EL (cell line): ENCODE results near the gene ADAR.

Experiments
- DNase-seq: peaks from one replicate; pipeline ENCODE4 v3.0.0-alpha.2; 2016

The ADAR gene

DNA sequence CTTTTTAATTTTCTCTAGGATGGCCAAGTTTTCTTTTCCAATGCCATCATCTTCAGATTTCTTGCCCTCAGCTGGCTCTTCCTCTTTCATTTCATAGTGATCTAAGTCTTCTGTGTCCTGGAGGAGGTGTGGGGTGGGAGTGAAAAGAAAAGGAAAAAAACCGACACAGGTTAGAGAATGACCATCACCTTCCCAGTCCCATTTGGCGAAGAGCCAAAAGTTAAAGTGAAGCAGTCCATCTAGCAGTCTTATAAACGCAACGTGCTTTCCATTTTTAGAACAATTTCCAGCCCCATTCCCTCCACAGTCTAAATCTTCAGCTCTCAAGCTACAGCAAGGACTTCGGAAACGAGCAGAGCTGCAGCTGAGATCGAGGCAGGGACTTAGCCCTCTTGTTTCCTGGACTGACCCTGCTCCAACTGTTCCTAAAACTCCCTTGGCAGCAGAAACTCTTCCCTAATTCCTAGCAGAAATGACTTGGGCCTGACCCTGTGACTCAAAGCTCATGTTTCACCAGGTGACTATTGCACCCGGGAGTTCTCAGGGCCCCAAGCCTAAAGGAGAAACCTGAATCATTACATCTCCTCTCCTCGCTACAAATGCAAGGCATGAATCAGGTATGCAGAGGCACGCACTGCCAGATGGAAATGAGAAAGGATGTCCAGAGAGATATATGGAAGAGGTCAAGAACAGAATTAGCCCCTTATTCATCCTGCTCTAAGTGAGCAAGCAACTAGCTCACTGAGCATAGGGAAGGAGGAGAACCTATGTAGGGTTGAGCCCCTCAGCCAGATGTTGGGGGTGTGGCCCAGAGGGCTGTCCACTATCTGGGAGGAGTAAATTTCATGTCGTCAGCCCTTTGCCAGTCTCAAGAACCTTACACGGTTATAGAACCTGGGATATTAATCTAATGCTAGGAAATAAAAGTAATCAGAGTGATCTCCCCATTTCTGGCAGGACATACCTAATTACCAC, 54.6 kb downstream of the ADAR start:
- DNase-seq, result no peak

DNA sequence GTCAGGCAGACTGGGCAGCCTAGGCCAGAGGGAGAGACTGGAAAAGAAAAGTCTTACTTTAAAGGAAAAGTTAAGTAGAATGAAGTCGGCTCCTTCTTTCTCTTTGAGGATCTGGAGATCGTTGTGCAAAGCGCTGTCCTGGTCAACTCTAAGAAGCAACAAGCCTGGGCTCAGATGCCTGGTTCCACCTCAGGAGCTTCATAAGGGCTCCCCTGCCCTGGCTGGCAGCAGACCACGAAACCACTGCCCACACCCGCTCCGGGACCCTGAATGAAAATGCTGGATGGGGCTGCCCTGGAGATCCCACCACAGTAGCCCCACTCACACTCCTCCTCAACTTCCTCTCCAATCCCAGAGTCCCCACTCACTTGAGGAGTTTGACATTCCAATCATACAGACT, 56.0 kb downstream of the ADAR start:
- no peak for DNase-seq

DNA sequence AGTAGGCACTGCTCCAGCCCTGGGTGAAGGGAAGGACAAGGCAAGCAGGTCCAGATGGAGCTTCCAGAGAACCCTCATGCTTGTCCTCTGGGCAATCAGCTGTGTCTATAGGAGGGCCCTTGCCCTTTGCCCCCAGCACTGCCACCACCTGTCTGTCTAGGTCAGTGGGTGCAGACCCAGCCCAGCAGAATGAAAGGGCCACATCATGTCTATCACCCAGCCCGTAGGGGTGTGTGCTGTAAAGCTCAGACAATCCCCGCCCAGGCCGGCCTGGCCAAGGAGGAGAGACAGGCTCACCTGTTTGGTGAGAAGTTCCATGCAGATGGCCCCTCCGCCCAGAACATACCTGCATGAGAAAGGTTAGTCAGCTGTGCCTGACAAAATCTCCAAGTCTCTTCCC, 56.5 kb downstream of the ADAR start:
- no peak for DNase-seq

DNA sequence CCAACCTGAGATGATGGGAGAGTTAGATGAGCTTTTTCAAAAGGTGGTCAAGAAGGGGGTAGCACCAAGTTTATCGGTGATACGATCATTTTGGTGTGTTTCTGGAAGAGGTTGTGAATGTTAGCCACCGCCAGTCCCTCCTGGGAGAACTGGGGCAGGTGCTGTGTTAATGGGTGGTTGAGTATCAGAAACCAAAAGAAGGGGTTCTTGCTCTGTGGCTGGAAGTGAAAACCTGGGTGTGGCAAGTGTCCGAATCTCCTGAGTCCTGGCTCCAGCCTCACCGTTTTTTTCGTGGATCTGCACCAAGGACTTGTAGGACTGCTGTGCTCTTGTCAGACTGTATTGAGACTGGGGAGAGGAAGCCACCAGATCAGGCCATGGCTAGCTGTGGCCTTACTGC, 57.3 kb downstream of the ADAR start:
- no peak for DNase-seq

DNA sequence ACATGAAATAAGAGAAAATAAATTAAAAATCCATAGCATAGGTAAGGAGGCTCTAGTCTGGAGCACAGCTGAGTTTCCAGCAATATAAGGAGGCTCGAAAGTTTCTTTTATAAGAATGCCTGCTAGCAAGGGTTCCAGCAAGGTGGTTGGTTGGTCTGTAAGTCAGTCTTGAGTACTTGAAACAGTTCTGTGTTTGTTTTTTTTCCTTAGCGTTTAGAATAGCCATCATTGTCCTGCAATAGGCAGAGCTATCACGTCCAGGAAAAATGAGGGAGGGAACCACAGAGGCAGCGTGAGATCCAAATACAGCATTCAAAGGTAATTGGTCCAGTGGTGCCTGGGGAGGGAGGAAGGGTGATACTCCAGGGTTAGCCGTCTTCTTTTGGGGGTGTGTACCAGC, 57.9 kb downstream of the ADAR start:
- no peak for DNase-seq

DNA sequence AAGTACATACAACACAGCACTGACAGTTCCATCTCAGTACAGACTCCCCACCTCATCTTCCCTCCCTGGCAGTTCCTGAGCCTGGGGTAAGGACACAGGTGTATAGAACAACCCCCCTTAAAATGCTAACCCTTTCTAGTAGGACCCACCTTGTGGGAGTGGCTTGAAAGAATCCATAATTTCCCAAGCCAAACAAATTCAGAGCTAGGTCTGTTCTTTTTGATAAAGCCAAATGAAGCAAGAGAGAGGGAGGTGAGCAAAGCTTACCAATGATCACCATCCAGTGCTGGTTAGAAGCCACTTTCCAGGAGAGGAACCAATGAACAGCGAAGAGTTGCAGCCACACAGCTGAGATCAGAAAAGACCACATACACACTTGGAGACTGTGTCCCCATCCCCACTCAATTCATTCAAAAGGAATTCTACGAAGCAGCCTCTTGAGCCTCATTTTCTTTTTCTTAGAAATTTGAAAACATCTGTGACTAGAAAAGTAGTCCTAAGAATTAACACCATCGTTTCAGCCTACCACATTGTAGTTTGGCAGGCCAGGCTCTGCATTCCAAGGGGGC, 58.7 kb downstream of the ADAR start:
- DNase-seq, result no peak

DNA sequence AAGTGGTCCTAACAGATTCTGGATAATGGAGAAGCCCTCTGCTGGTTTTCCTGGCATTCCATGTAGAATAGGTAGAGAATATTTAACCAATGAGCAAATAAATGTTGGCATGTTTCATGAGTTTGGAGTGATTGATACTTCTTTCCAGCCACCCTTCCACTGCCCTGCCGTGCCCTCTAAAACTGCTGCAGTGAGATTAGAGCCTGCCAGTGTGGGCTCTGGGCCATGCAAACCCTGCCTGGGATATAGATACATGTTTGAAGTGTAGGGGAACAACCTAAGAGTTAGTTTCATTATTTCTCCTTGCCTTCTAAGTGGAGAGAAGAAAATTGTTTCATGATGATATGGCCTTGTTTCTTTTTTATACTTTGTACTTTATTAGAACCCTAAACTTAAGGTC, 60.0 kb downstream of the ADAR start:
- DNase-seq, result no peak

DNA sequence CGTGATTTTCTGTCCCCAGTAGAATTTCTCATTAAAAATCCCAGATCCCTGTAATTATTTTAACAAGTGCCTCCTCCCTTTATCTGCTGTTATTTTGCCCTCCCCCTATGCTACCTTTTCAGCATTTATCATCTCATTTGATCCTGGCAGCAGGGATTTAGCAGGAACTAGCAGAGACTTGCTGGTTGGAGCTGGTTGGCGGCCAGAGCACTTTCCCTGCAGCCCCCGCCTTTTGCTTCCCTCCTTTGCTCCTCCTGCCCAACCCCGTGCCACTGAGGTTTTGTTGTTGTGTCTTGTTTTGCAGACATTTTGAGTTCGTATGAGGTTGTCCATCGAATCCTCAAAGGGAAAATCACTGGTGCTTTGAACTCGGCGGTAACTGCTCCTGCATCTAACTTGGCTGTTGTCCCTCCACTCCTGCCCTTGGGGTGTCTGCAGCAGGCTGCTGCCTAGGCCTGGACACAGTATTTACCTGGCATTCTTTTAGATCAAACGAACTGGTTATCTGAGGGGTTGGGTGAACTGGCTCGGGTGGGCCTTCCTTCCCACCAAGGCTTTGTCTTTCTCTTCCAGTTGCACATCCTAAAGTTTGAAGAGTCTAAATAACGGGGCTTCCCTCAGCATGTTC, 60.8 kb downstream of the ADAR start:
- DNase-seq, result no peak

DNA sequence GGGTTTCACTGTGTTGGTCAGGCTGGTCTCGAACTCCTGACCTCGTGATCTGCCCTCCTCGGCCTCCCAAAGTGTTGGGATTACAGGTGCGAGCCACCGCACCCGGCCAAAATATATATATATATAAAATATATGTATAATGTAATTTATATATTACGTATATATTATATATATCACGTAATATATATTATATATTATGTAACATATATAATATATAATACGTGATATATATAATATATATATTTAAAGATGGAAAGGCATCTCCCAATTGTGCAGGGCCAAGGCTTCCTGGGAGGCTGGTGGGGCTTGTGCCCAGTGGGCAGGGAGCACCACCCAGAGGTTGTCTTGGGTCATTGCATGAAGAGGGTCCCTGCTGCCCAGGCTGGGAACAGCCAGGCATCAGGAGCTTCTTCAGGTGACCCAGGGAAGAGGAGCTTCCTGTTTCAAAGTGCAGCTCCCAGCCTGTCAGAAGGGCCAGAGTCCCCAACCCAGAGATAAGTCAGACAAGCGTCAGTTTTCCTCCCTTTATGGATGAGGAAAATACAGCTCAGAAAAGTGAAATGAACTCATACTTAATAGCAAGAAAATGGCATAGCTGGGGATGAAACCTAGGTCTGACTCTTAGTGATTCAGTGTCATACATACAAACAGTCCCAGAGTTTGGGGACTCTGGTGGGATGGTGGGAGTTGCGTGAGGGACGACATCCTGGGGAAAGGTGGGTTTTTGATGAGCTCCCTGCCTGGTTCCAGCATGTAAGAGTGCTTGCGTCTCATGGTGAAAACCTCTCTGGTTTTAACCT, 61.5 kb downstream of the ADAR start:
- DNase-seq, result peak; percentile 60

DNA sequence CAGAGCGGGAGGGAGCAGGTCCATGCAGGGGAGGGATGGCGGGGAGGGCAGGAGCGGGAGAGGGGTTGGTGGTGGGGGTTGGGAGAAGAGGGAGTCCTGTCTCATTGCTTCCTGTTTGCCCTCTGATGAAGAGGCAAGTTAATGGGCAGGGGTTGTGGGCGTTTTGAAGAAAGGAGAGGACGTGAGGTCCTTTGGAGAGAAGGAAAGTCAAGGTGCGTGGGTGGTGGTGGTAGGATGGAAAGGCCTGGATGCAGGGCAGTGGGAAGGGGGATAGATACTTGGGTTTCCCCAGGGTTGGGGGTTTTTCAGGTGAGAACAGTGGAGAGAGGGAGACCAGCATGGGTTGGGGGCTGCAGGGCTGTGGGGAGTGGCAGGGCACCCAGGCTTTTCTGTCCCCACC, 66.8 kb downstream of the ADAR start:
- DNase-seq, result no peak

DNA sequence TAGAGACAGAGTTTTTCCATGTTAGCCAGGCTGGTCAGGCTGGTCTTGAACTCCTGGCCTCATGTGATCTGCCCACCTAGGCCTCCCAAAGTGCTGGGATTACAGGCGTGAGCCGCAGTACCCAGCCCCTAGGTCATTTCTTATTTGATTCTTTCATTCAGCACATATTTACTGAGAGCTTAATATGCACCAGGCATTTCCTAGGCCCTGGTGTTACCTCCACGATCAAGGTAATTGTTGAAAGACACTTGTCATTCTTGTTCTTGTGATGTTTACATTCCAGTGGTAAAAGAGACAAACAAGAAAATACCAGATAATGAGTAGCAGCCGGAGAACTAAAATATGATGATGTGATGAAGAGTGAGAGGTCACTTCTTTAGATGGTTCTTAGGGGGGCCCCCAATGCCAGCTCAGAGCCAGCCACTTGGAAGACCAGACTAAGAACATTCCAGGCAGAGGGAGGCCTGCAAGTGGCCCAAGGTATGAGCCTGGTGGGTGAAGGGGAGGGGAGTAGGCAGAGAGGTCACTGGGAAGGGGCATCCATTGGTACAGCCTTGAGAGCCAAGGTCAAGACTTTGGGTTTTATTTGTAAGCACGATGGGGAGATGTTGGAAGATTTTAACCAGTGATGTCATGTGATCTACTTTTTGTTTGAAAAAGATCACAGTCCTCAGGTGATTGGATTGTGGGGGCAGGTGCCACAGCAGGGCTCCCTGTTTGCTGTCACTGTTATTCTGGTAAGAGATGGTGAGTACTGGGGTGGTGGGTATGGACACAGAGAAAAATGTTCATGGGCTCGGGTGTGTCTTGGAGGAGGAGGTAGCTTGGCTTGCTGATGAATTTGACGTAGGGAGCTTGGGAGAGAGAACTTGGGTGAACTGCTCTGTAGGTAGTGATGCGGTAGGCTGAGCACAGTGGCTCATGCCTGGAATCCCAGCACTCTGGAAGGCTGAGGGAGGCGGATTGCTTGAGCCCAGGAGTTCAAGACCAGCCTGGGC, 68.2 kb downstream of the ADAR start:
- no peak for DNase-seq

DNA sequence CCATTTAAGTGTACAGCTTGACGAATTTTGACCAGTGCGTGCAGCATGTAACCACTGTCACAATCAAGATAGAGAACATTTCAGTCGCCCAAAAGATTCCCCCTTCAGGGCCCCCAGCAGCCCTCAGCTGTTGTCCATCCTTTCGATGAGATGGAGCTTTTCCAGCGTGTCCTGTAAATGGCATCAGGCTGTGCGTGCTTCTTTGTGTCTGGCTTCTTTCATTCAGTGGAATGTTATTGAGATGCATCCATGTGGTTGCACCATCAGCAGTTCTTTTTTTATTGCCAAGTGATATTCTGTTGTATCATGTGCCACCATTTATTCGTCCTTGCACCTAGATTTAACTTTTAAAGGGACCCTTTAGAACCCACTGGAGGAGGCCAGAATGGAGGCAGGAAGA, 71.4 kb downstream of the ADAR start:
- no peak for DNase-seq

DNA sequence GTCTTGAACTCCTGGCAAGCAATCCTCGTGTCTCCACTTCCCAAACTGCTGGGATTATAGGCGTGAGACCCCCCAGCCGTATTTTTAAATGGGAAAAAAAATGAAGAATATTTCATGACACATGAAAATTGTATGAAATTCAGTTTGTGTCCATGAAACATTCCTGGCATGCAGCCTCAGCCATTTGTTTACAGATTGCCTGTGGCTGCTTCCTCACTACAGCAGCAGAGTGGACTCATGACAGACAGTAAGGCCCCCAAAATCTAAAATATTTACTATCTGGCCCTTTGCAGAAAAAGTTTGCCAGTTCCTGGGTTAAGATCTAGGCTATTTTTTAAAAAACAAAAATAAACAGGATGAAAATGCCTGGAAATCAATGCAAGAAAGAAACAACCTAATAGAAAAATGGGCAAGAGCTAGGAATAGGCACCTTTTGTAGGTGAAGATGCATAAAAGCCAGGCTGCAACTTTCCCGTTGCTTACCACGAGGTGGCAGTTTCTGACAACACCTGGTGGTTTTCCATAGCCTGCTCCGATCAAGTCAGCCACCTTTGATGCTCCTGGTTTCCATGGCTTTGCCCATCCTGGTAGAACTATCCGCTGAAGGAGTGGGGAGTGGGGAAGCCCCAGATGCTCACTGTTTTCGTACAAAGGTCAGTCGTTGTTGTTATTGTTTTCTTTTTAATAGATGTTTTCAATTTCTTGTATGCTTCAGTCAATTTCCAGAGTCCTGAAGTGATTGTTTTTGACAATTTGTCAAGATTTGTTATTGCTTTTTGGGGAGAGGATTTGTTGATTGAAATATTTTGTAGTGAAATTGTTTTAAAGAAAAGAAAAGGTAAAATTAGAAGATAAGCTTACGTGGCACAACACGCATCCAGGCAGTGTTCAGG, 73.8 kb downstream of the ADAR start:
- no peak for DNase-seq
